Keratinocyte (primary cell): ENCODE results near the gene ACER3. TPM values are rescaled to one million over a fixed set of nuclear protein-coding genes. Genes with fewer than 3 reads are reported as not detected.

Source experiments
- DNase-seq: peaks from one replicate; pipeline ENCODE4 v3.0.0-alpha.2; 2011; ENCODE audit warnings: low read depth, missing footprints, low spot score
- FAIRE-seq: peaks from 2 replicates; lab custom pipeline; 2011; peaks lifted over from hg19 to GRCh38; lab: Jason Lieb, UNC
- H2AFZ ChIP-seq: 2 replicates; pipeline ENCODE4 v1.6.0; 2012; ENCODE audit warnings: low read length, control low read depth, inconsistent platforms; ENCODE audit not compliant: control insufficient read depth
- H3K27ac ChIP-seq: 2 replicates; pipeline ENCODE4 v1.5.1; 2011; ENCODE audit warnings: low read length; ENCODE audit not compliant: control insufficient read depth, insufficient read depth
- H3K27me3 ChIP-seq: 3 replicates; pipeline ENCODE4 v1.6.0; 2011; ENCODE audit warnings: low read length; ENCODE audit not compliant: control insufficient read depth, insufficient read depth; ENCODE audit errors: extremely low read depth
- H3K36me3 ChIP-seq, 2 experiments: 2 replicates in 1 of 2; 3 replicates in 1 of 2; pipeline ENCODE4 v1.5.1; 2011; ENCODE audit warnings: low read length in 2 of 2, mild to moderate bottlenecking in 1 of 2; ENCODE audit not compliant: control insufficient read depth in 2 of 2, insufficient read depth in 2 of 2; ENCODE audit errors: extremely low read depth in 1 of 2
- H3K4me1 ChIP-seq: 3 replicates; pipeline ENCODE4 v1.5.1; 2011; ENCODE audit warnings: low read length; ENCODE audit not compliant: control insufficient read depth, insufficient read depth; ENCODE audit errors: extremely low read depth
- H3K4me2 ChIP-seq: 3 replicates; pipeline ENCODE4 v1.6.0; 2011; ENCODE audit warnings: low read depth, low read length; ENCODE audit not compliant: control insufficient read depth, insufficient read depth; ENCODE audit errors: extremely low read depth
- H3K4me3 ChIP-seq, 3 experiments: fragments of 200-600 bp in 1 of 3; sonication (generic) in 1 of 3; 2 replicates in 2 of 3; 3 replicates in 1 of 3; pipeline ENCODE4 v1.5.1; 2011 to 2016; ENCODE audit warnings: low read length in 3 of 3, mild to moderate bottlenecking in 3 of 3, control low read depth in 2 of 3, inconsistent platforms in 1 of 3, low read depth in 1 of 3, mixed read lengths in 1 of 3, mixed run types in 1 of 3, moderate library complexity in 1 of 3; ENCODE audit not compliant: control insufficient read depth in 2 of 3, insufficient read depth in 2 of 3; ENCODE audit errors: extremely low read depth in 1 of 3
- H3K79me2 ChIP-seq: 2 replicates; pipeline ENCODE4 v1.6.0; 2012; ENCODE audit warnings: low read length; ENCODE audit not compliant: control insufficient read depth, insufficient read depth
- H3K9ac ChIP-seq: 3 replicates; pipeline ENCODE4 v1.6.0; 2011; ENCODE audit warnings: low read length; ENCODE audit not compliant: control insufficient read depth, insufficient read depth; ENCODE audit errors: extremely low read depth
- H3K9me1 ChIP-seq: 3 replicates; pipeline ENCODE4 v1.6.0; 2011; ENCODE audit warnings: low read length; ENCODE audit not compliant: control insufficient read depth, insufficient read depth; ENCODE audit errors: extremely low read depth
- H3K9me3 ChIP-seq: 2 replicates; pipeline ENCODE4 v1.5.1; 2012; ENCODE audit warnings: low read depth, low read length; ENCODE audit not compliant: control insufficient read depth
- H4K20me1 ChIP-seq: 3 replicates; pipeline ENCODE4 v1.6.0; 2011; ENCODE audit warnings: low read length; ENCODE audit not compliant: control insufficient read depth, insufficient read depth; ENCODE audit errors: extremely low read depth
- CTCF ChIP-seq, 3 experiments: IDR thresholded peaks in 1 of 3; conservative IDR thresholded peaks in 1 of 3; optimal IDR thresholded peaks in 1 of 3; 2 replicates in 2 of 3; 3 replicates in 1 of 3; pipeline versions ENCODE3 to v1.5.1; 2011; ENCODE audit warnings: low read length in 3 of 3, mild to moderate bottlenecking in 3 of 3, moderate library complexity in 2 of 3, control low read depth in 1 of 3, inconsistent platforms in 1 of 3; ENCODE audit not compliant: insufficient read depth in 2 of 3; ENCODE audit errors: extremely low read depth in 1 of 3
- EZH2 ChIP-seq: IDR thresholded peaks from one replicate; pipeline ENCODE4 v1.6.1; 2012; ENCODE audit warnings: inconsistent platforms, mild to moderate bottlenecking, low read length, moderate library complexity
- dilution Hi-C: fragments of 300-500 bp; cut with MboI; formaldehyde crosslinking; loops from one replicate; pipeline ENCODE4 v1.7.0; 2020; ENCODE audit warnings: low sequenced_read_pairs; ENCODE audit not compliant: extremely low pct_ligation_motif_present
- polyA plus RNA-seq, 5 experiments: library from polyadenylated mRNA; depleted of rRNA in 3 of 5; stranded (reverse) in 3 of 5; stranded (forward) in 1 of 5; unstranded in 1 of 5; fragments of >200 nt; gene quantifications; 1 replicate in 1 of 5; 2 replicates in 3 of 5; 3 replicates in 1 of 5; pipeline versions ENCODE4 v1.2.1 to v1.2.3, GENCODE V29; 2011 to 2012; ENCODE audit warnings: missing spikeins in 2 of 5, low read depth in 1 of 5, low replicate concordance in 1 of 5

The ACER3 gene
- polyA plus RNA-seq, 1 donor (not counting 4 experiments of a cell fraction or from before 2014, with no cell fraction given) = 55.0 TPM

DNA sequence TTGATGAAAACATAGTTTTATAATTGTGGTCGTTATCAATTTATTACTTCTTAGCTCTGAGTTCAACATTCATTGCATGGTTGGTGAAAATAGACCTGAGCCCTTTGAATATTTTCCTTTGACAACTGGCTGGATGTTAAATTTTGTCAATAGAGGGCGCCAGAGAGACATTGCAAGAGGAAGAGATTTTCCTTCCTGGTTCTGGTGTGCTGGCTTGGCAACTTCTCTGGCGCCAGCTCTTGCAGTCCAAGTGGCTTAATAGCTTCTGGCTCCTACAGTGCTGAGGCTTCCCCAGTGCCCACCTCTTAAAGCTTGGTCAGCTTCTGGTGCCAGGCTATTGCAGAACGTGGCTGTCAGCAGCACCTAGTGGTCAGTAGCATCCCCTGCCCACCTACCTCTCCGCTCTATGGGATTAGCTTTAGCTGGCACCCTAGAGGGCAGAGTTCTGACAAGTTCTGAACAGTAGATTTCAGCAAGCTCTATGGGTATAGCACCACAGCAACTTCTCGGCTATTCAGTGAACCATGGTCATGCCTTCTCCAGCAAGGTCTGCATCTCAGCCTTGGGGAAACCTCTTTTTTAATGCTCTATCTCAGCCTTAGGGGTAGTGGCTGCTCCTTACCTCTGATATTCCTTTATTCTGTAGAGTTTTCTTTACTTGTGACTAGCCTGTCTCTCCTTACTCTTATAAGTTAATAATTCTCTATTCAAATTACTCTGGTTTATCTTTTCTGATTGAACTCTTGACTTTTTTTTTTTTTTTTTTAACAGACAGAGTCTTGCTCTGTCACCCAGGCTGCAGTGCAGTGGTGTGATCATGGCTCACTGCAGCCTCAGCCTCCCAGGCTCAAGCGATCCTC lies 59.4 kb downstream of the ACER3 start:
- peak; percentile 36 for FAIRE-seq
- TF ChIP-seq EZH2 = no peak
- peak; percentile 51 to 89 (median 83) for TF ChIP-seq CTCF (optimal IDR thresholded peaks at IDR 0.05 in 1 of 3, IDR thresholded peaks at IDR 0.05 in 1 of 3, conservative IDR thresholded peaks at IDR 0.05 in 1 of 3; ENCODE audit: extremely low read depth in 1 of 3, insufficient read depth in 2 of 3, low read length in 3 of 3)
- H3K27ac ChIP-seq = no peak overlapping the region
- DNase-seq = peak; percentile 59
- H3K36me3 ChIP-seq = no peaks in the 10 kb centered on the region
- H3K9ac ChIP-seq = no peak overlapping the region
- H3K4me2 ChIP-seq = no peak overlapping the region
- H3K27me3 ChIP-seq = no peaks in the 10 kb centered on the region
- dilution Hi-C loops = no loop called here
- H4K20me1 ChIP-seq = no peaks in the 10 kb centered on the region
- no peaks in the 10 kb centered on the region for H3K9me1 ChIP-seq
- no peaks in the 10 kb centered on the region for H3K9me3 ChIP-seq
- no peak overlapping the region for H2AFZ ChIP-seq
- peaks cover 2% of the 10 kb centered on the region for H3K4me1 ChIP-seq
- no peak overlapping the region for H3K4me3 ChIP-seq
- peaks cover 19% of the 10 kb centered on the region for H3K79me2 ChIP-seq

DNA sequence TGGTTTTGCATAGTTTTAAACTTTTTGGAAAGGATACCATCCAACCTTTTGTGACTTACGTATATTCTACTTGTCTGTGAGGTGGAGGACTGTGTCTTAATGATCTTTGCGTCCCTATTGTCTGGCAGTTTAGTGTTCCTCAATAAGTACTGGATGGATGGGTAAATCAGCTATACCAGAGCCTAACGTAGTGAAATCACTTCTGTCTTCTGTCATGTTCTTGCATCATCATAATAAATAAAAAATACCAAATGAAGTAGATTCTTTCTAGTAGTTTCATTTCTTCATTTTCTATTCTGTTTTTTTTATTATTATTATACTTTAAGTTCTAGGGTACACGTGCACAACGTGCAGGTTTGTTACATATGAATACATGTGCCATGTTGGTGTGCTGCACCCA lies 66.4 kb downstream of the ACER3 start:
- Histone ChIP-seq H3K9ac (no peak overlapping the region), H3K9me1 (no peaks in the 10 kb centered on the region), H4K20me1 (no peaks in the 10 kb centered on the region), H3K9me3 (no peaks in the 10 kb centered on the region), H3K4me3 (no peak overlapping the region), H3K4me1 (peaks cover under 1% of the 10 kb centered on the region), H3K4me2 (no peak overlapping the region), H2AFZ (no peak overlapping the region), H3K27me3 (no peaks in the 10 kb centered on the region), H3K79me2 (peaks cover 11% of the 10 kb centered on the region), H3K27ac (no peak overlapping the region), H3K36me3 (peaks cover 0 to 3% of the 10 kb centered on the region in 2 experiments)
- FAIRE-seq (no peak), DNase-seq (no peak)
- dilution Hi-C loops = no loop called here
- TF ChIP-seq EZH2 (no peak), CTCF (optimal IDR thresholded peaks at IDR 0.05 in 1 of 3, IDR thresholded peaks at IDR 0.05 in 1 of 3, conservative IDR thresholded peaks at IDR 0.05 in 1 of 3; ENCODE audit: extremely low read depth in 1 of 3, insufficient read depth in 2 of 3, low read length in 3 of 3) (no peak)
